ENCODE data around the gene CNTRL.
A peak's percentile ranks its signal among the peaks of the same experiment; 100 is the strongest.

Gene CNTRL

DNA sequence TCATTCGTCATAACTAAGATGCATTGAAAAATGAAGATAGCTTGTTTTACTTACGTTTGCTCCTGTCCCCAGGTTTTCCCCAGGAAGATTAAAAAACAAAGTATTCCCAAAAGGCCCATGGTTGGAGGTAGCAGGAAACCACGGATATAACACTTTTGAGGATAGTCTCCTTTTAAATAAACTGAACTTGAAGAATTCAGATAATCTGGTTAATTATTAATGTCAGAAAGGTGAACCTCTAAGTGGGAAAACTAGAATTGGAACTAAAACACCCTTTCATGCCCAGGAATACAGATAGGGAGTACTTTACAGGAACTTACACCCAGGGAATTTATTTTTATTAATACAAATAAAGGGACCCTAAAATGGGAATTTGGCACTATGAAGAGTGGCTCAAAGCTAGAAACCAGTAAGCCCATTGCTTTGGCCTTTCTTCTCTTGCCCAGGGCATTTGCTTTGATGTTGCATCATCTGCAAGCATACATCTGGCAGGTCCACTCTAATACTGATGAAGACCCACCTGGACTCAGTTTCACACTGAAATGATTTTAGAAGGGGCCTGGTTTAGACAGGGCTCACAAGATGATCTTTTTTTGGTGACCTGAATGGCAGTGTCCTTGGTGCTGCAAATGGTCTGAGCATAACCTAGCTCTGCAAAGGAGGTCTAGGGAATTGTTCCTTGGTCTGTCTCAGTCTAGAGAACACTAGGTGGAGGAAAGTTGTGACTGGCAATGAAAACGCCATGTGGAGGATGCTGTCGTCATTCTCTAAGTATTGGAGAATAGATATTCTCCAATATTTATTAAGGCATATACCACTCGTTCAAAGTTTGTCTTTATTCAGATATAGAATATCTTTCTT lies 24.4 kb upstream of the CNTRL start, which contains the start of gene C5:
TSS of gene C5 (minus strand) at position 148 of the 861 bp plus-strand sequence. CDS start at position 119, 29 bp downstream.
- H4K20me1 ChIP-seq (ENCODE audit: control insufficient read depth, insufficient read depth, low read depth, low read length): no peaks in the 10 kb centered on the region
- TF ChIP-seq EZH2phosphoT487 (IDR thresholded peaks at IDR 0.05; ENCODE audit: borderline replicate concordance, low read length): no peak
- TF ChIP-seq, protein P1, sequence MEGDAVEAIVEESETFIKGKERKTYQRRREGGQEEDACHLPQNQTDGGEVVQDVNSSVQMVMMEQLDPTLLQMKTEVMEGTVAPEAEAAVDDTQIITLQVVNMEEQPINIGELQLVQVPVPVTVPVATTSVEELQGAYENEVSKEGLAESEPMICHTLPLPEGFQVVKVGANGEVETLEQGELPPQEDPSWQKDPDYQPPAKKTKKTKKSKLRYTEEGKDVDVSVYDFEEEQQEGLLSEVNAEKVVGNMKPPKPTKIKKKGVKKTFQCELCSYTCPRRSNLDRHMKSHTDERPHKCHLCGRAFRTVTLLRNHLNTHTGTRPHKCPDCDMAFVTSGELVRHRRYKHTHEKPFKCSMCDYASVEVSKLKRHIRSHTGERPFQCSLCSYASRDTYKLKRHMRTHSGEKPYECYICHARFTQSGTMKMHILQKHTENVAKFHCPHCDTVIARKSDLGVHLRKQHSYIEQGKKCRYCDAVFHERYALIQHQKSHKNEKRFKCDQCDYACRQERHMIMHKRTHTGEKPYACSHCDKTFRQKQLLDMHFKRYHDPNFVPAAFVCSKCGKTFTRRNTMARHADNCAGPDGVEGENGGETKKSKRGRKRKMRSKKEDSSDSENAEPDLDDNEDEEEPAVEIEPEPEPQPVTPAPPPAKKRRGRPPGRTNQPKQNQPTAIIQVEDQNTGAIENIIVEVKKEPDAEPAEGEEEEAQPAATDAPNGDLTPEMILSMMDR (IDR thresholded peaks at IDR 0.05; ENCODE audit: low read depth, low read length, poor library complexity, severe bottlenecking): no peak
- H3F3A ChIP-seq (ENCODE audit: control insufficient read depth, insufficient read depth): no peaks in the 10 kb centered on the region
- H3K9me2 ChIP-seq (replicated peaks; ENCODE audit: control insufficient read depth, low read length): no peaks in the 10 kb centered on the region
- H3K4me2 ChIP-seq (ENCODE audit: low read length): no peak within 1 kb of the TSS
- no peaks in the 10 kb centered on the region for H3K36me3 ChIP-seq (ENCODE audit: control insufficient read depth, low read length)
- no peaks in the 10 kb centered on the region for H3K9me3 ChIP-seq (ENCODE audit: control insufficient read depth, insufficient read depth, low read length)
- no peaks in the 10 kb centered on the region for H3K79me2 ChIP-seq (ENCODE audit: control insufficient read depth, low read length)
- peaks cover 7% of the 10 kb centered on the region for H3K4me1 ChIP-seq (ENCODE audit: control insufficient read depth, low read length)
- no peak within 1 kb of the TSS for H3K27ac ChIP-seq (ENCODE audit: low read depth, low read length)
- H3K4me3 ChIP-seq (ENCODE audit: low read length): no peak within 1 kb of the TSS
- H3K27me3 ChIP-seq (ENCODE audit: control insufficient read depth, low read length): no peaks in the 10 kb centered on the region

DNA sequence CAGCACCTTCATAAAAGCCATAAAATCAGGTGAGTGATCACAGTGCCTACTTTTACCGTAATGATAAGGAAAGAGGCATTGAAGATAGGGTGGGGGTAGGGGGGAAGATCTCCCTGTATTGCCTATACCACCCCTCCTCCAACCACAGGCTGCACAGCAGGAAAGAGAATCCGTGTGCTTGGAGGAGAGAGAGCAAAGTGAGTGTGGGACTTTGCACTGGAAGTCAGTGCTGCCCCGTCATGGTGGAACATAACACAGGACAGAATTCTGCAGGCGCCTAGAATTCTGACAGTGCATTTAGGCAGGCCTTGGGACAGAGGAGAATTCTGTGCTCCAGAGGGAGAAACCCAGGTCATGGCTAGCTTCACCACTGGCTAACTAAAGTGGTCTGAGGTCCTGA lies 21.2 kb upstream of the CNTRL start:
- Histone ChIP-seq H4K20me1 (ENCODE audit: control insufficient read depth, insufficient read depth, low read depth, low read length) (no peaks in the 10 kb centered on the region), H3K9me2 (replicated peaks; ENCODE audit: control insufficient read depth, low read length) (no peaks in the 10 kb centered on the region), H3F3A (ENCODE audit: control insufficient read depth, insufficient read depth) (no peaks in the 10 kb centered on the region), H3K4me1 (ENCODE audit: control insufficient read depth, low read length) (peaks cover 5% of the 10 kb centered on the region), H3K27me3 (ENCODE audit: control insufficient read depth, low read length) (no peaks in the 10 kb centered on the region), H3K79me2 (ENCODE audit: control insufficient read depth, low read length) (no peaks in the 10 kb centered on the region), H3K36me3 (ENCODE audit: control insufficient read depth, low read length) (no peaks in the 10 kb centered on the region), H3K4me2 (ENCODE audit: low read length) (no peak overlapping the region), H3K9me3 (ENCODE audit: control insufficient read depth, insufficient read depth, low read length) (no peaks in the 10 kb centered on the region), H3K27ac (ENCODE audit: low read depth, low read length) (no peak overlapping the region), H3K4me3 (ENCODE audit: low read length) (no peak overlapping the region)
- TF ChIP-seq, protein P1 (IDR thresholded peaks at IDR 0.05; ENCODE audit: low read depth, low read length, poor library complexity, severe bottlenecking): no peak
- TF ChIP-seq EZH2phosphoT487 (IDR thresholded peaks at IDR 0.05; ENCODE audit: borderline replicate concordance, low read length): no peak

DNA sequence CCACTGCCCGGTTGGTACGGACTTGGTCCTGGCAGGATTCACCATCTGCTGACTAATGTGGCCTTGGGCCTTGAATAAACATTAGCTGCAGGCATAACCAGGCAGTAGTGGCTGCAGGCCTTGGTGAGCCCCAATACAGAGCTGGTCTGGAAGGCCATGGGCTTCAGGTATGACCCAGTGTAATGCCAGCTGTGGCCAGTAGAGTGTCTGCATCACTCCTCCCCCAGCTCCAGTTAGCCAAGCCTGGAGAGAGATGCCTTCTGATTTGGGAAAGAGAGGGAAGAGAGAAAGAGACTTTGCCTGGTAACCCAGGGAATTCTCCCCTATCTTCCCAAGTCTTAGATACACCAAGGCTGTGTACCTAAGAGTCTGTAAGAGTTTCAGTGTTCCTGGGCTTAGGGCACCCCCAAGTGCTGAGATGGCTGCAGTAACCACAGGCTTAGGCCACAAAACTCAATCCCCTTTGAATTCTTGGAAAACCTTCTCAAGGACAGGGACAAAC lies 19.1 kb upstream of the CNTRL start:
- Histone ChIP-seq H3K79me2 (ENCODE audit: control insufficient read depth, low read length) (no peaks in the 10 kb centered on the region), H3F3A (ENCODE audit: control insufficient read depth, insufficient read depth) (no peaks in the 10 kb centered on the region), H3K4me2 (ENCODE audit: low read length) (no peak overlapping the region), H3K9me3 (ENCODE audit: control insufficient read depth, insufficient read depth, low read length) (no peaks in the 10 kb centered on the region), H3K4me3 (ENCODE audit: low read length) (no peak overlapping the region), H3K4me1 (ENCODE audit: control insufficient read depth, low read length) (peaks cover 9% of the 10 kb centered on the region), H3K27ac (ENCODE audit: low read depth, low read length) (no peak overlapping the region), H3K9me2 (replicated peaks; ENCODE audit: control insufficient read depth, low read length) (no peaks in the 10 kb centered on the region), H3K27me3 (ENCODE audit: control insufficient read depth, low read length) (no peaks in the 10 kb centered on the region), H4K20me1 (ENCODE audit: control insufficient read depth, insufficient read depth, low read depth, low read length) (no peaks in the 10 kb centered on the region), H3K36me3 (ENCODE audit: control insufficient read depth, low read length) (no peaks in the 10 kb centered on the region)
- TF ChIP-seq EZH2phosphoT487 (IDR thresholded peaks at IDR 0.05; ENCODE audit: borderline replicate concordance, low read length): no peak
- TF ChIP-seq, protein P1 (IDR thresholded peaks at IDR 0.05; ENCODE audit: low read depth, low read length, poor library complexity, severe bottlenecking): peak; percentile 87
